Tibial nerve (tissue), 4 donors: ENCODE results near the gene LDB1.

ENCODE experiments used
- CTCF ChIP-seq, 5 experiments: fragments of 200-600 bp in 3 of 5; fragments of 450-650 bp in 2 of 5; sonication (generic) in 3 of 5; IDR thresholded peaks; one replicate each; pipeline ENCODE4 v1.5.1; 2016 to 2019; ENCODE audit warnings: antibody characterized with exemption in 5 of 5, mild to moderate bottlenecking in 3 of 5, moderate library complexity in 2 of 5
- EP300 ChIP-seq, 2 donors: sonication (generic); formaldehyde crosslinking; IDR thresholded peaks; one replicate each; pipeline ENCODE4 v1.6.1; 2017; ENCODE audit warnings: antibody characterized with exemption in 2 of 2, mild to moderate bottlenecking in 1 of 2
- POLR2A ChIP-seq, 2 donors: fragments of 450-650 bp; IDR thresholded peaks; one replicate each; pipeline ENCODE4 v1.6.1; 2017; ENCODE audit warnings: antibody characterized with exemption in 2 of 2, mild to moderate bottlenecking in 2 of 2, moderate library complexity in 2 of 2

GRCh38 chr10:102146971-102147428 lies 26.8 kb upstream of the LDB1 start:
- TF ChIP-seq CTCF (IDR thresholded peaks at IDR 0.05): no peak
- TF ChIP-seq POLR2A (IDR thresholded peaks at IDR 0.05): no peak
- TF ChIP-seq EP300 (IDR thresholded peaks at IDR 0.05): no peak
